DMS114 treated with DMSO at 0.1 percent for 48 hours (cell line): ENCODE results near the gene PTPMT1.
A peak's percentile ranks its signal among the peaks of the same experiment; 100 is the strongest.

Source experiments
- DNase-seq: peaks from one replicate; lab custom pipeline; 2025; ENCODE audit not compliant: unreplicated experiment; lab: John Stamatoyannopoulos, UW

The PTPMT1 gene

GRCh38 chr11:47605921-47606320, 40.5 kb downstream of the PTPMT1 start:
- DNase-seq, result no peak

GRCh38 chr11:47606731-47607130, 41.3 kb downstream of the PTPMT1 start:
- DNase-seq, result no peak

- no peak for DNase-seq
These were observed 42.0 kb downstream of the PTPMT1 start for GRCh38 chr11:47607380-47607779.

- DNase-seq, result no peak
These were observed 44.3 kb downstream of the PTPMT1 start for GRCh38 chr11:47609675-47610074.

- DNase-seq, result no peak
These were observed 46.0 kb downstream of the PTPMT1 start for GRCh38 chr11:47611348-47611794.

GRCh38 chr11:47615249-47615648, 49.9 kb downstream of the PTPMT1 start:
- DNase-seq, result no peak

GRCh38 chr11:47616726-47617416, 51.5 kb downstream of the PTPMT1 start:
- DNase-seq, result peak; percentile 11

- no peak for DNase-seq
These were observed 52.0 kb downstream of the PTPMT1 start for GRCh38 chr11:47617417-47617809.

GRCh38 chr11:47620836-47621378, 55.5 kb downstream of the PTPMT1 start:
- DNase-seq, result no peak
